HG02798 (cell line): ENCODE results near the gene DNAJB5.

Experiments used
- ATAC-seq: cut with Tn5 transposase; IDR thresholded peaks from one replicate; pipeline ENCODE4 v1.9.1; 2021; ENCODE audit warnings: mild to moderate bottlenecking; ENCODE audit not compliant: unreplicated experiment, poor library complexity

Gene DNAJB5

DNA sequence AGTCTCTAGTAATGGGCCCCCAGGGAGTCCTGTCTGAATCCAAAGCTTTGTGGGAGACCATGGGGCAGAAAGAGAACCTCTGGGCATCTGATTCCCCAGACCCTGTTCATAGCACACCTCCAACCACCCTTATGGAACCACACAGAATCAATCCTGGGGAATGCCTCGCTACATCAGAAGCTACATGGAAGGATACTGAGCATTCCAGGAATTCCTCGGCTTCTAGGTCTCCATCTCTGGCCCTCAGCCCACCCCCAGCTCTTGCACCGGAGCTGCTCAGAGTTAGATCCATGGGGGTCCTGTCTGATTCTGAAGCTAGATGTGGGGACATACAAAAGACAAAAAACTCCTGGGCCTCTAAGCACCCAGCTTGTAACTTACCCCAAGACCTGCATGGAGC is 54.5 kb downstream of the DNAJB5 start:
- no peak for ATAC-seq
